CD4-positive, CD25-positive, alpha-beta regulatory T cell (primary cell): ENCODE results near the gene SMCO1. TPM values are rescaled to one million over a fixed set of nuclear protein-coding genes. Genes with fewer than 3 reads are reported as not detected.

Experiments used
- ATAC-seq, 2 donors: fragments of 150-1000 bp; cut with Tn5 transposase; one replicate each; pipeline ENCODE4 v1.10.0; 2021; ENCODE audit warnings: low read depth in 2 of 2, moderate number of reproducible peaks in 2 of 2, moderate library complexity in 1 of 2
- DNase-seq, 3 donors: peaks; one replicate each; pipeline versions ENCODE4 v3.0.0 to v3.0.0-alpha.2; 2012 to 2022; ENCODE audit warnings: mixed read lengths in 1 of 3
- H3K27ac ChIP-seq: one replicate; pipeline ENCODE4 v1.7.0; 2013; ENCODE audit warnings: mild to moderate bottlenecking, low read length; ENCODE audit not compliant: insufficient read depth, poor library complexity, severe bottlenecking
- H3K27me3 ChIP-seq: one replicate; pipeline ENCODE4 v1.7.0; 2013; ENCODE audit warnings: low read length; ENCODE audit not compliant: control insufficient read depth, insufficient read depth
- H3K36me3 ChIP-seq: one replicate; pipeline ENCODE4 v1.7.0; 2013; ENCODE audit warnings: mild to moderate bottlenecking, low read length, moderate library complexity; ENCODE audit not compliant: control insufficient read depth, insufficient read depth
- H3K4me1 ChIP-seq: 2 replicates; pipeline ENCODE4 v1.7.0; 2013; ENCODE audit warnings: mild to moderate bottlenecking, low read length; ENCODE audit not compliant: insufficient read depth, control insufficient read depth, poor library complexity, severe bottlenecking
- H3K4me3 ChIP-seq: one replicate; pipeline ENCODE4 v1.7.0; 2013; ENCODE audit warnings: low read depth, mild to moderate bottlenecking, low read length, moderate library complexity
- H3K9me3 ChIP-seq, 2 experiments: 1 replicate in 1 of 2; 2 replicates in 1 of 2; pipeline ENCODE4 v1.7.0; 2013; ENCODE audit warnings: low read length in 2 of 2, mild to moderate bottlenecking in 1 of 2, moderate library complexity in 1 of 2; ENCODE audit not compliant: control insufficient read depth in 2 of 2
- H3K27ac Mint-ChIP-seq, 3 donors: one replicate each; pipeline ENCODE4 v1.8.0; 2020 to 2022; ENCODE audit warnings: mild to moderate bottlenecking in 3 of 3, mixed read lengths in 3 of 3, moderate library complexity in 2 of 3
- H3K27me3 Mint-ChIP-seq: one replicate; pipeline ENCODE4 v1.8.0; 2022; ENCODE audit warnings: mild to moderate bottlenecking, mixed read lengths
- H3K36me3 Mint-ChIP-seq: one replicate; pipeline ENCODE4 v1.8.0; 2020; ENCODE audit warnings: mixed read lengths
- H3K4me1 Mint-ChIP-seq, 4 donors: one replicate each; pipeline ENCODE4 v1.8.0; 2020 to 2022; ENCODE audit warnings: mixed read lengths in 4 of 4, mild to moderate bottlenecking in 1 of 4
- H3K4me3 Mint-ChIP-seq, 4 donors: one replicate each; pipeline ENCODE4 v1.8.0; 2020 to 2022; ENCODE audit warnings: mild to moderate bottlenecking in 4 of 4, mixed read lengths in 4 of 4, moderate library complexity in 3 of 4
- H3K9me3 Mint-ChIP-seq, 7 donors: one replicate each; pipeline ENCODE4 v1.8.0; 2020 to 2022; ENCODE audit warnings: mixed read lengths in 7 of 7, mild to moderate bottlenecking in 3 of 7, moderate library complexity in 2 of 7
- polyA plus RNA-seq, 4 donors: library from polyadenylated mRNA; unstranded; fragments of 300-500 nt; fragmentation: Illumina TruSeq; gene quantifications; one replicate each; pipeline ENCODE4 v1.2.3, GENCODE V29; 2021
- total RNA-seq: library from RNA; stranded (reverse); gene quantifications from one replicate; pipeline ENCODE4 v1.2.3, GENCODE V29; 2022

Gene SMCO1
- total and polyA plus RNA-seq, 5 donors from 2014 or later = not detected

- Mint-ChIP-seq H3K27ac (no peak overlapping the region), H3K9me3 (no peaks in the 10 kb centered on the region), H3K4me1 (peaks cover 4 to 6% (median 5%) of the 10 kb centered on the region in 4 donors), H3K36me3 (no peaks in the 10 kb centered on the region), H3K4me3 (no peak overlapping the region), H3K27me3 (peaks cover 12% of the 10 kb centered on the region)
- ATAC-seq (peak in 1 of 2 donors; percentile 28), DNase-seq (peak; percentile 54 to 67 (median 57))
- no peaks in the 10 kb centered on the region for H3K4me1 ChIP-seq
- no peaks in the 10 kb centered on the region for H3K9me3 ChIP-seq
- H3K27me3 ChIP-seq = no peaks in the 10 kb centered on the region
- H3K4me3 ChIP-seq = no peak overlapping the region
- no peaks in the 10 kb centered on the region for H3K36me3 ChIP-seq
- H3K27ac ChIP-seq = no peak overlapping the region
These were observed 22.3 kb upstream of the SMCO1 start for GRCh38 chr3:196537319-196537984.

- Mint-ChIP-seq H3K27me3 (peaks cover 22% of the 10 kb centered on the region), H3K9me3 (no peaks in the 10 kb centered on the region), H3K4me3 (no peak overlapping the region), H3K4me1 (peaks cover 4 to 15% (median 8%) of the 10 kb centered on the region in 4 donors), H3K27ac (no peak overlapping the region), H3K36me3 (peaks cover 4% of the 10 kb centered on the region)
- no peaks in the 10 kb centered on the region for H3K27me3 ChIP-seq
- DNase-seq (no peak), ATAC-seq (no peak)
- no peaks in the 10 kb centered on the region for H3K9me3 ChIP-seq
- no peaks in the 10 kb centered on the region for H3K36me3 ChIP-seq
- peaks cover 9% of the 10 kb centered on the region for H3K4me1 ChIP-seq
- H3K4me3 ChIP-seq = no peak overlapping the region
- H3K27ac ChIP-seq = no peak overlapping the region
These were observed 18.1 kb upstream of the SMCO1 start for GRCh38 chr3:196533260-196533681.

- H3K4me3 Mint-ChIP-seq = peak overlapping the region in 1 of 4 donors; percentile 44
- H3K36me3 Mint-ChIP-seq = peaks cover 4% of the 10 kb centered on the region
- peaks cover 11% of the 10 kb centered on the region for H3K4me1 ChIP-seq
- peaks cover 4 to 11% (median 9%) of the 10 kb centered on the region in 4 donors for H3K4me1 Mint-ChIP-seq
- no peak overlapping the region for H3K27ac Mint-ChIP-seq
- no peaks in the 10 kb centered on the region for H3K36me3 ChIP-seq
- peaks cover 0 to 1% (median 0%) of the 10 kb centered on the region in 7 donors for H3K9me3 Mint-ChIP-seq
- no peak overlapping the region for H3K4me3 ChIP-seq
- DNase-seq (no peak), ATAC-seq (no peak)
- H3K27me3 ChIP-seq = no peaks in the 10 kb centered on the region
- no peak overlapping the region for H3K27ac ChIP-seq
- H3K9me3 ChIP-seq = no peaks in the 10 kb centered on the region
- peaks cover 16% of the 10 kb centered on the region for H3K27me3 Mint-ChIP-seq
These were observed 16.3 kb upstream of the SMCO1 start for GRCh38 chr3:196531418-196531817.

GRCh38 chr3:196528639-196529233 lies 13.6 kb upstream of the SMCO1 start:
- Histone ChIP-seq H3K27ac (no peak overlapping the region), H3K27me3 (no peaks in the 10 kb centered on the region), H3K4me1 (peaks cover 11% of the 10 kb centered on the region), H3K36me3 (no peaks in the 10 kb centered on the region), H3K9me3 (no peaks in the 10 kb centered on the region), H3K4me3 (peak overlapping the region; percentile 55)
- peak; percentile 56 to 81 (median 64) for DNase-seq
- Mint-ChIP-seq H3K27me3 (peaks cover 16% of the 10 kb centered on the region), H3K27ac (peak overlapping the region in 1 of 3 donors; percentile 85), H3K4me1 (peaks cover 4 to 11% (median 9%) of the 10 kb centered on the region in 4 donors), H3K4me3 (peak overlapping the region; percentile 69 to 78 (median 74)), H3K36me3 (peaks cover 4% of the 10 kb centered on the region), H3K9me3 (peaks cover 0 to 1% (median 0%) of the 10 kb centered on the region in 7 donors)
- ATAC-seq = peak; percentile 96 to 98

GRCh38 chr3:196525141-196525540 lies 10.0 kb upstream of the SMCO1 start:
- peaks cover 4% of the 10 kb centered on the region for H3K36me3 Mint-ChIP-seq
- Histone ChIP-seq H3K4me3 (no peak overlapping the region), H3K4me1 (peaks cover 11% of the 10 kb centered on the region), H3K27ac (no peak overlapping the region), H3K9me3 (peaks cover 11 to 24% of the 10 kb centered on the region in 2 experiments), H3K36me3 (no peaks in the 10 kb centered on the region), H3K27me3 (no peaks in the 10 kb centered on the region)
- no peak for DNase-seq
- H3K27ac Mint-ChIP-seq = peak overlapping the region in 1 of 3 donors; percentile 38
- no peak for ATAC-seq
- H3K4me1 Mint-ChIP-seq = peaks cover 2 to 9% (median 5%) of the 10 kb centered on the region in 4 donors
- no peak overlapping the region for H3K4me3 Mint-ChIP-seq
- peaks cover 0 to 20% (median 11%) of the 10 kb centered on the region in 7 donors for H3K9me3 Mint-ChIP-seq
- no peaks in the 10 kb centered on the region for H3K27me3 Mint-ChIP-seq

- no peak overlapping the region for H3K27ac Mint-ChIP-seq
- DNase-seq (peak in 1 of 3 donors; percentile 32), ATAC-seq (no peak)
- Histone ChIP-seq H3K4me1 (peaks cover 11% of the 10 kb centered on the region), H3K4me3 (no peak overlapping the region), H3K36me3 (no peaks in the 10 kb centered on the region), H3K27ac (no peak overlapping the region), H3K27me3 (no peaks in the 10 kb centered on the region), H3K9me3 (peaks cover 17 to 31% of the 10 kb centered on the region in 2 experiments)
- peaks cover 0 to 26% (median 13%) of the 10 kb centered on the region in 7 donors for H3K9me3 Mint-ChIP-seq
- H3K4me1 Mint-ChIP-seq = peaks cover 0 to 9% (median 5%) of the 10 kb centered on the region in 4 donors
- no peaks in the 10 kb centered on the region for H3K27me3 Mint-ChIP-seq
- peaks cover 4% of the 10 kb centered on the region for H3K36me3 Mint-ChIP-seq
- H3K4me3 Mint-ChIP-seq = no peak overlapping the region
These were observed 9.4 kb upstream of the SMCO1 start for GRCh38 chr3:196524527-196524926.

- H3K9me3 Mint-ChIP-seq = peaks cover 0 to 33% (median 15%) of the 10 kb centered on the region in 7 donors
- peaks cover 4% of the 10 kb centered on the region for H3K36me3 Mint-ChIP-seq
- H3K27ac Mint-ChIP-seq = no peak overlapping the region
- Histone ChIP-seq H3K4me1 (peaks cover 7% of the 10 kb centered on the region), H3K36me3 (no peaks in the 10 kb centered on the region), H3K9me3 (peaks cover 24 to 37% of the 10 kb centered on the region in 2 experiments), H3K27ac (no peak overlapping the region), H3K27me3 (no peaks in the 10 kb centered on the region), H3K4me3 (no peak overlapping the region)
- H3K4me3 Mint-ChIP-seq = peak overlapping the region in 1 of 4 donors; percentile 74
- H3K4me1 Mint-ChIP-seq = peaks cover 0 to 7% (median 5%) of the 10 kb centered on the region in 4 donors
- DNase-seq (no peak), ATAC-seq (no peak)
- no peaks in the 10 kb centered on the region for H3K27me3 Mint-ChIP-seq
These were observed 8.7 kb upstream of the SMCO1 start for GRCh38 chr3:196523841-196524240.
